HG03066 (cell line): ENCODE results near the gene NEB.

Experiments
- ATAC-seq: cut with Tn5 transposase; IDR thresholded peaks from one replicate; pipeline ENCODE4 v1.9.1; 2021; ENCODE audit warnings: low read depth; ENCODE audit not compliant: unreplicated experiment

The NEB gene, protein sequence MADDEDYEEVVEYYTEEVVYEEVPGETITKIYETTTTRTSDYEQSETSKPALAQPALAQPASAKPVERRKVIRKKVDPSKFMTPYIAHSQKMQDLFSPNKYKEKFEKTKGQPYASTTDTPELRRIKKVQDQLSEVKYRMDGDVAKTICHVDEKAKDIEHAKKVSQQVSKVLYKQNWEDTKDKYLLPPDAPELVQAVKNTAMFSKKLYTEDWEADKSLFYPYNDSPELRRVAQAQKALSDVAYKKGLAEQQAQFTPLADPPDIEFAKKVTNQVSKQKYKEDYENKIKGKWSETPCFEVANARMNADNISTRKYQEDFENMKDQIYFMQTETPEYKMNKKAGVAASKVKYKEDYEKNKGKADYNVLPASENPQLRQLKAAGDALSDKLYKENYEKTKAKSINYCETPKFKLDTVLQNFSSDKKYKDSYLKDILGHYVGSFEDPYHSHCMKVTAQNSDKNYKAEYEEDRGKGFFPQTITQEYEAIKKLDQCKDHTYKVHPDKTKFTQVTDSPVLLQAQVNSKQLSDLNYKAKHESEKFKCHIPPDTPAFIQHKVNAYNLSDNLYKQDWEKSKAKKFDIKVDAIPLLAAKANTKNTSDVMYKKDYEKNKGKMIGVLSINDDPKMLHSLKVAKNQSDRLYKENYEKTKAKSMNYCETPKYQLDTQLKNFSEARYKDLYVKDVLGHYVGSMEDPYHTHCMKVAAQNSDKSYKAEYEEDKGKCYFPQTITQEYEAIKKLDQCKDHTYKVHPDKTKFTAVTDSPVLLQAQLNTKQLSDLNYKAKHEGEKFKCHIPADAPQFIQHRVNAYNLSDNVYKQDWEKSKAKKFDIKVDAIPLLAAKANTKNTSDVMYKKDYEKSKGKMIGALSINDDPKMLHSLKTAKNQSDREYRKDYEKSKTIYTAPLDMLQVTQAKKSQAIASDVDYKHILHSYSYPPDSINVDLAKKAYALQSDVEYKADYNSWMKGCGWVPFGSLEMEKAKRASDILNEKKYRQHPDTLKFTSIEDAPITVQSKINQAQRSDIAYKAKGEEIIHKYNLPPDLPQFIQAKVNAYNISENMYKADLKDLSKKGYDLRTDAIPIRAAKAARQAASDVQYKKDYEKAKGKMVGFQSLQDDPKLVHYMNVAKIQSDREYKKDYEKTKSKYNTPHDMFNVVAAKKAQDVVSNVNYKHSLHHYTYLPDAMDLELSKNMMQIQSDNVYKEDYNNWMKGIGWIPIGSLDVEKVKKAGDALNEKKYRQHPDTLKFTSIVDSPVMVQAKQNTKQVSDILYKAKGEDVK (N-terminal part only)

DNA sequence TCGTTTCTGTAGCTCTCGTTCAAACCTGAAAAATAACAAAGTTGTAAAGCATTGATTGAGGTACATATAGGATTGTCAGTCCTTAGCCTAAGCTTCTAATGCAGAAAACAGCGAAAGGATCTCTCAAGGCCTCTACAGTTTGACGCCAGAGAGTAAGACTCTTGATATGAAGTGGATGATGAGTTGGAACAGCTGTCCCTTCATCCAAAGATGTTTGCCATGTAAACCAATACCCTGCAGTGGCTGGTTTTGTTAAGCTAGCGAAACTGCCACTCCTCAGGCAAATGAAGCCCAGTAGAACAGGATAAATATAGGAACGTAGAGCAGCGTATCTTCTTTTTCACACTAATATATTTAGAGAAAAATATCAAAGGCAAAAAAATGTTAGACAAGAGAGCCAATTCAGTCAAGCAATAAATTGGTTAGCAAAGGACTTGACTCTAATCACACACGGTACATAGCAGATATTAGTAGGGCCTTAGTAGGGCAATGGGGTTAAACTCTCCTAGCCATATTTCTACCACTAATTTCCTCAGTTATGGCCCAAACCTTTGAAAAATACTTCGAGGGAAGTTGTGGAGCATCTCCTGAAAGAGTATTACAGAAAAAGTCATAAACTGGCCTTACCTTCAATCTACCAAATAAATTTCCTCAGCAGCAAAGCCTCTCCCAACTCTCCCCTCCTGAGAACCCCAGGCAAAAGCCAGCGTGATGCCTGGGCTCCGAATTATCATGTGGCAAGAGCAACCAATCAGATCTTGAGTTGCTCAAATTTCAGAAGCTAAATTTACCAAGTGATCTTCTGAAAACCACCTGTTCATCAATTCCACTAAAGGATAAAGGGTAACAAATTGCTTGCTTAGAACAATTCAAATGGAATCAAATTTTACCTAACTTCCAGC is at the start of gene NEB:
NEB (minus strand) TSS at position 706 of the 902 bp plus-strand sequence. CDS start 1,320 bp downstream, outside the sequence.
- no peak for ATAC-seq

DNA sequence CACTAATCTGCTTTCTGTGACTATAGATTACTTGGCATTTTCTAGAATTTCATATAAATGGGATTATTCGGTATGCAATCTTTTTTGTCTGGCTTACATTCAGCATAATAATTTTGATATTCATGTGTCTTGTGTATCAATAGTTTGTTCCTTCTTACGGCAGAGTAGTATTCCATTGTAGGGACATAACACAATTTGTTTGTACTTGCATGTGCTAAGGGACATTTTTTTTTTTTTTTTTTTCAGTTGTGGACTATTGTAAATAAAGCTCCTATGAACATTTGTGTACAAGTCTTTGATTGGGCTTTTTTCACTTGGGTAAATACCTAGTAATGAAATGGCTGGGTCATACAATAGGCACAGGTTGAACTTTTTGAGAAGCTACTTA is 48.9 kb upstream of the NEB start:
- no peak for ATAC-seq

DNA sequence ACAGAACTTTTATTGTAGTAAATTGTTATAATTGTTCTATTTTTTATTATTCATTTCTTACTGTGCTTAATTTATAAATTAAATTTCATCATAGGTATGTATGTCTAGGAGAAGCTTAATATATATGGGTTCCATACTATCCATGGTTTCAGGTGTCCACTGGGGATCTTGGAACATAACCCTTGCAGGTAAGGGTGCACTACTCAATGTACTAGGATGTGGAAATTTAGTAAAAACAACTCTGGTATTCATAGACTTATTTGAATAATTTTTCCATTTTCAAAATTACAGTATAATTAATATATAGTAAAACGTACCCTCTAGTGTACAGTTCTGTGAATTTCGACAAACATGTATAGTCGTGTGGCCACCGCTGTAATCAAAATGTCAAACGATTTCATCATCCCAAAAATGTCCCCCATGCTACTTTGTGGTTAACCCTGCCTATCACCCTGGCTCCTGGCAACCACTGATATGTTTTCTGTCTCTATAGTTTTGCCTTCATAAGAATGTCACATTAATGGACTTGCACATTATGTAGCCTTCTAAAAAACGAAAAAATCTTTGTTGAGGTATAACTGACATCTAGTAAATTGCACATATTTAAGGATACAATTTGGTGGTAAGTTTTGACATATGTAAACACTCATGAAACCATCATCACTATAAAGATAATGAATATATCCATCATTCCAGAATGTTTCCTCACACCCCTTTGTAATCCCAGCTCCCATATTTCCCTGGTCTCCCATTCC is 48.3 kb upstream of the NEB start:
- ATAC-seq: no peak

DNA sequence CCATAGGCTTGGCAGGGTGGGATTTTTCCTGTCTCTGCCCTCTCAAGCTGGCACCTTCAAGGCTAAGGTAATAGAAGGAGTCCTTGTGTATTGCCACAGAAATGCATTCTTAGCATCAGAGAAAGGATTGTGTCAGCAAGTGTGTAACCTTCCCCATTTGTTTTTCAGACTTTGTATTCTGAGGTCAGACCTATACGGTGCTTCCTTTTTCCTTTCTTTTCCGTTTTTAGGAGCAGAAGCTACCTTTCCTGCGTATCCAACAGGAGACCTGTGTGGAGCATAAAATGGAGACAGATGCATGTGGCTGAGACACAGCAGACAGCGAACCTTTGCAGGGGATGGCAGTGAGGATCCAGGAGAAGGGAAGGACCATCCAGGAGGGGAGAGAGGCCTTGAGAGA is 47.4 kb upstream of the NEB start:
- ATAC-seq: no peak

DNA sequence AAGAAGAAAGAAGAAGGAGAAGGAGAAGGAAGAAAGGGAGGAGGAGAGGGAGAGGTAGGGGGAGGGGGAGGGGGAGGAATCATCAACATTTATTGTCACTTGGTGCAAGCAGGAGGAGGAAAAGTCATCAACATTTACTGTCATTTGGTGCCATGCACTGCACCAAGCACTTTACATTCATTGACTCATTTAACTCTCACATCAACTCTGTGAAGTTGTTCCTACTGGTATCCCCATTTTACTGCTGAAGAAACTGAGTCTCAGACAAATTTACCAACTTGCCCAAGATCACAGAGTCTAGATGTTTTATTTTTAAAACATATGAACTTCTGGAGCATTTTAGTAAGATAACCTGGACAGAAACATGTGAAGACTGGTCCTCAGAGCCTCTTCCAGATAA is 46.7 kb upstream of the NEB start:
- ATAC-seq: no peak

DNA sequence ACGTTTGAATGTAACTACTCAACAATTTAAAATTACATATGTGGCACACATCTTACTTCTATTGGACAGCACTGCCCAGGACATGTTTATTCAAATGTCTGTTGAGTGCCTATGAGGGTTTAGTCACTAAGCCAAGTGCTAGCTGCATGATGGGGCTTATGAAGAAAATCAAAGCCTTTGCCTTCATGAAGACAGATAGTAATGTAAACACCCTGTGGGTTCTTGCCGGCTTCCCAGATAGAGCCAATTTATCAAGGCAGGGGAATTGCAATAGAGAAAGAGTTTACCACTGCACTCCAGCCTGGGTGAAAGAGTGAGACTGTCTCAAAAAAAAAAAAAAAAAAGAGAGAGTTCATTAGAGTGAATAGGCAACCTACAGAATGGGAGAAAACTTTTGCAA is 43.7 kb upstream of the NEB start:
- ATAC-seq: no peak

DNA sequence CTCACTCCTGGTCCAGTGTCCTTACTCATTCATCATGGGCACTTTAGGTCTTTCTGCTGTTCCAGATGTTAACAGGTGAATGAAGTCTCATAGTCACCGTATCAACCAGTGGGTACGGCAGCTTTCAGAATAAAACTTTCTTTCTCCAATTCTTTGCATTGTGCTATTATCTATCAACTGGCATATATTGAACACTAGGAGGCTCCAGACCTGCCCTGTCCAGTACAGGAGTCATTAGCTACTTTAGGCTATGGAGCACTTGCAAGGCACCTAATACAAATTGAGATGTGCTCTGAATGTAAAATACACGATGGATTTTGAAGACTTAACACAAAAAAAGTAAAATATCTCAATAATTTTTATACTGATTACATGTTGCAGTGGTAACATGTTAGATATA is 43.2 kb upstream of the NEB start:
- no peak for ATAC-seq

DNA sequence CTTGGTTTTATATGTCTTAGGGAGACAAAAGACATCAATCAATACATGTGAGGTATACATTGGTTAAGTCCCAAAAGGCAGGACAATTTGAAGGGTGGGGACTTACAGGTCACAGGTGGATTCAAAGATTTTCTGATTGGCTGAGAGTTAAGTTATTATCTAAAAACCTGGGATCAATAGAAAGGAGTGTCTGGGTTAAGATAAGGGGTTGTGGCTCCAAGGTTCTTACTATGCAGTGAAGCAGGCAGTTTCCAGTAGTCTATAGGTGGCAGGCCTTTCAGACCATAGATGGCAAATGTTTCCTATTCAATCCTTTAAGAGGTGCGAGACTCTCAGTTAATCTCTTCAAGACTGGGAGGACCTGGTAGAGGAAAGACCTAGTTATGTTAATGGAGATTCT is 42.1 kb upstream of the NEB start:
- no peak for ATAC-seq

DNA sequence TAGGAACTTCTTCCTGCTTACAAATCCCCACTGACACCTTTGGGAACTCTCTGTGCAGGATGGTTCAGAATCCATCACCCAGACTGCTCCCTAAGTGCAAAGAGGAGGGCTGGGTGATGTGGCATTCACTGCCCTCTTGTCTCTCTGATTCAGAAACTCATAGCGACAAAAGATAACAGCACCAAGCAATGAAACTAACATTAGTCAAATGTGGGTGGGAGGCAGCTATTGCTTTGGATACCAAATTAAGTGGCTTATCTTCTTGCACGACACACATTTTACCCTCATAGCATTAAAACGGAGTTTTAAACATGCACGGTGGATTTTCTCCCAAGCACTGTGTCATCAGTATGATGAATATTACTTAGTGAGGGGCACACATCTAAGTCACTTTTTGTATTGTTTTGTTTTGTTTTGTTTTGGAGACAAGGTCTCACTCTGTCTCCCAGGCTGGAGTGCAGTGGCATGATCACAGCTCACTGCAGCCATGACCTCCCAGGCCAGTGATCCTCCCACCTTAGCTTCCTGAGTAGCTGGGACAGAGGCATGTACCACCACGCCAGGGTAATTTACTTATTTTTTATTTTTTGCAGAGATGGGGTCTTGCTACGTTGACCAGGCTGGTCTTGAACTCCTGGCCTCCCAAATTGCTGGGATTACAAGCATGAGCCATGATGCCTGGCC is 40.9 kb upstream of the NEB start:
- no peak for ATAC-seq

DNA sequence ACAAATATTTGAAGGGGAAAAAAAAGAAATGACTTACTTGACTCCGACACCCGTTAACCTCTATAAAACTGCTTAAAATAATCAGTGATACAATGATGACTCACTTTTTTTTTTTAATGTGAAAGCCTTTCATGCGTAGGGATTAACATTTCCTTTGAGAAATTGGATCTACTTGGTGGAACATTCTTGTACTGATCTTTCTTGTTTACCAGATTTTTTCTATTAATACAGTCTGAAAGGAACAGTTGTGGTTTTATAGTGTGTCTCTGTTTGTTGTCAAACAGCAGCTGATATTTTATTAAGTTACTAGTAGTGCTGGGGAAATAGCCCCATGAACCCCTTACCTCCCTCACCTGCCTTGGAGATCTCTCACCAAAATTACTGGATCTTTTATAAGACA is 40.2 kb upstream of the NEB start:
- ATAC-seq: no peak

DNA sequence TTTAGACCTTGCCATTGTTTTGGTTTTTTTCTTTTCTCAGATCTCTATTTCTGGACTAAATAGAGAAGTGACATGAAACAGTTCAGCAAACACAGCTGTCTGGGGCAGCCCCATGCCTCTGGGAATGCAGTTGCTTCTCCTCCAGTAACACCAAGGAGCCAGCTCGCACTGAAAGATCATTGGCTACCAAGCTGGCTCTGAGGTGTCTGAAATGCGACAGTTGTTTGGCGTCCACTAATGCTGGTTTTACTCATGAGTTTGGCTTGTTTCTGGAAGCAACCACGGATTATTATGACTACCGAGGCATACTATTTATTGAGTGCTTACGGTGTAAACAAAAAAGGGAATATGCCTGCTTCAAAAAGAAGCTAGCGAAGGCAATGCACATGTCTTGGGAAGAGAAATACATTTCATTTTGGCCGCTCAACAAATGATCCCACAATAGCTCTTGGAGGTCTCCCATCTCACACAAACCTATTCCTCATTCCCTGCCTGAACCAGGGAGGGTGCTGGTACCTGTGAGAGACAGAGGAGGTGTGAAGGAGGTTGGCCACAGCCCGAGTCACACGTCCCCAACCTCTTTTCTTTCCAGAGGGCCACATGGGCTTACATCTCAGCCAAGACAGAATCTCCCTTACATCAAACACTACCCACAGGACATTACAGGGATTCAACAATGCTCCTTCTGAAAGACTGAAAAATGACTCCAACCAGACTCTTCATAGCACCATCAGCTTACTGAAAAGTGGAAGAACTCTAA is 37.5 kb upstream of the NEB start:
- ATAC-seq: peak; percentile 94

DNA sequence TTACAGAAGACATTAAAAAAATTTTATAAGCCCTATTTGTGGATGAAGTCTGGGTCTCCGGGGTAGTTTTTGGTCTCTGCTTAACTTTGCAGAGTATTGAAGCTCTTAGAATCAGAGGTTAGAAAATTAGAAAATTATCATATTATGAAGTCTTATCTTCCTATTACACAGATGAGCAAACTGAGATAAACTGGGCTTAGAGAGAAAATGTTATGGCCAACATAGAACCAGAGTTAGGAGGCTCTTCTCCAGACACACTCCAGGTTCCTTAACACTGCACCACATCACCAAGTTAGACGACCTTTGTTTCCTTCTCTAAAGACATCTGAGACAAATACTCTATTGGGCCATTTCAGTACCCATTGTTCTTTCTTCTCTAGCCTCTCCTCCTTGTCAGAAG is 36.7 kb upstream of the NEB start:
- ATAC-seq: peak; percentile 21

DNA sequence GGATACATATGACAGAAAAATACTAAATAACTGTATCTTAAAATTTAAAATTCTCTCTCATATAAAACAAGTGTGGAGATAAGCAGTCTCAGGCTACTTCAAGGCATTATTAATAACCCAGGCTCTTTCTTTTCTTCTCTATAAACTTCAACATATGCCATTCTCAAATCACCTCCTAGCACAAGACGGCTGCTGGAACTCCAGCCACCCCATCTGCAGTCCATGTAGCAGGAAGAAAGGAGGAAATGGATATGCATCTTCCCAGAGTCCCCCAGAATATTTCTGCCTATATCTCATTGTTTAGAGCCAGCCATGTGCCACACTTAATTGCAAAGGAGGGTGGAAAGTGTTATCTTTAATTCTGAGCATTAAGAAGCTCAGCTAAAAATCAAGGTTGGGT is 35.3 kb upstream of the NEB start:
- no peak for ATAC-seq

DNA sequence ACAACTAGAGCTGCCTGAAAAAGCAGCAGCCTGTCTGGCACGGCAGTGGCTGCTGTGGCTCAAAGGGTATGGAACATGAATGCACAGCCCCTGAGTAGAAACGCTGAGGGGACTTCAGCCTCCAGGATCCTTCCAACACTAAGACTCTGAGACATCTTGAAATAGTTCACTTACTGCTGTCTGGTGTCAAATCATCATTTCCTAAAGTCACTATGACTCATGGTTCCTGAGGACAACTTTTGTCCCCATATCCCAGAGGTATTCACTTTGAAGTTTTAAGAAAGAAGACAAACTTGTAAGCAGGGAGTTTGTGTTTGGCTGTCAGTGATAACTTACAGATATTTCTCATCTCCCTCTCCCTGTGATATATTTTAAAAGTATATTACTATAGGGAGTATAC is 33.3 kb upstream of the NEB start:
- ATAC-seq: no peak

DNA sequence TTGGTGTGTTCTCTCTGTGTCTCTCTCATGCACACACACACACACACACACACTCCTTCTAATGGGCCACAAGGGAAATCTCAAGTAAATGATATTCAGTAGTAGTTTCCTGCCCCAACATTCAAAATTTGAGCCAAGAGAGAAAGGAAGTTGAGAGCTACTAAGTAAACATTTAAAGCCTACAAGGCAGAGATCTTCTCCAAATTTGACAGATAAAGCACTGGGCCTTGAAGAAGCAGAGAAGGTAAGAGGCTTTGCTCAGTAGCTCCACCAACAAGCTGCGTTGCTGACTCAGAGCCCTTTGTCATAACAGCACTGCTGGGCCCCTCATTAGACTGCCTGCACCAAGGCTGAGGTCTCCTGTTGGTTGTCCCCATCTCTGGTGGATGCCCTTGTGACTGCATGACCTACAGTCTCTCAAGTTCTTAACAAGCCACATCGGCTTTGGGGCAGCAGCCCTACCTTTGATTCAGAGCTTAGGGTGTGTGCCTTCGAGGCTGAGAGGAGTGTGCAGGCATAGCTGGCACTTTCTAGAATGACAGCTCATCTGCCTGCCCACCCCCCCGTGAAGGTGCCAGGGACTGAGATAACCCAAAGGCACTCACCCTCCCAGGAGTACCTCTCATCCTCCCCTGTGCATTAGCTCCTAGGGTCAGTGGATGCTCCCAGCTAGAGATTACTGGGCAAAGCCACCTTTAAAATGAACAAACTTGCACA is 32.3 kb upstream of the NEB start:
- no peak for ATAC-seq

DNA sequence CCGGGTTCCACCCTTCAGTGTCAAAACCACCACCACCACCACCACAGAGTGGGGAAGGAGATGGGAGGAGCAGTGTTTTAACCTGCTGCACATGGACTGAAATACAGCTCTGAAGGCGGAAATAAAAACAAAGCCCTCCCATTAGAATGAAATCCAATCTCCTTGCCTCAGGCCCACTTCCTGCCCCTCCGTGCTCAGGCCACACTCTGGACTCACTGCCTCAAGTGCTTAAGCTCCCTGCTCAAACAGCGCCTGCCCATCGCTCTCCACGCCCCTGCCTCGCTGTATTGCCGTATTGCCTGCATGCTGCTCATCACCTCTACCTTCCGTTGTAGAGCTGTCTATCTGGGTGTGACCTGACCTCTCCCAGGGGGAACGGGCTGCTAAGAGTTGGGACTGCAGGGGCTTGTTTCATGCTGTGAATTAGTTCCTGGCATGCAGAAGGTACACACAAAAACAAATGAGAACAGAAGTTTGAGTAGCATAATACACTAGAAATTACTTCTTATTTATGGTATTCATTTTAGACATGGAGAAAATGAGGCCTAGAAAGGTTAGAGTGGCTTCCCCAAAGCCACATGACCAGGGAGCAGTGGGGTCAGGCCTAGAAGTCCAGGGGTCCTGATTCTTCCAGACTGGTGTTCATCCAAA is 31.6 kb upstream of the NEB start:
- ATAC-seq: no peak

DNA sequence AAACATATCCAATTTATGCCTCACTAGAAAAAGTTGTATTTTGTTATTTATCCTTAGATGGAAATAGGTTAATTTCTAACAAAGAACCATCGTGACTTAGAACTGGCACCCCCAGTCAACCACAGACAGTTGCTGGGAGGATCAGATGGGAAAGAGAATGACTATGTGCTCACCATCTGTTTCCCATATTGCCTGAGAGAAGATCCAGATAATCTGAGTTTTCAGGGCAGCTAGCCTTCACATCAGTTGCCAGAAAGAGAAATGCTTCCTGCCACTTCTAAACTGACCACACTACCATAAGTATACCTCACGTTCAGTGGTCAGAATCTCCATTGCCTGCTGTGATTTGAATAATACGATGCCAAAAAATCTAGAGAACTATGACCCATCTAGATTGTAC is 28.4 kb upstream of the NEB start:
- ATAC-seq: no peak
